ENCODE results near the gene MAN2B2.

Gene MAN2B2

GRCh38 chr4:6607368-6608055 is 32.5 kb downstream of the MAN2B2 start:
- Histone ChIP-seq H3K36me3 (ENCODE audit: control insufficient read depth, insufficient read depth, low read length) (peaks cover 10% of the 10 kb centered on the region), H3K27ac (ENCODE audit: low read depth, low read length) (no peak overlapping the region), H3K9me3 (ENCODE audit: control insufficient read depth, insufficient read depth, low read depth, low read length) (peaks cover 10% of the 10 kb centered on the region), H3K4me1 (ENCODE audit: control insufficient read depth, insufficient read depth, low read length) (no peaks in the 10 kb centered on the region), H3K4me3 (ENCODE audit: low read depth, low read length) (no peak overlapping the region), H3K27me3 (ENCODE audit: control insufficient read depth, insufficient read depth, low read length) (no peaks in the 10 kb centered on the region), H3K9ac (ENCODE audit: low read length) (no peak overlapping the region)

- no peaks in the 10 kb centered on the region for H3K27me3 ChIP-seq (ENCODE audit: control insufficient read depth, insufficient read depth, low read length)
- no peak overlapping the region for H3K27ac ChIP-seq (ENCODE audit: low read depth, low read length)
- H3K4me1 ChIP-seq (ENCODE audit: control insufficient read depth, insufficient read depth, low read length), result no peaks in the 10 kb centered on the region
- H3K9ac ChIP-seq (ENCODE audit: low read length), result no peak overlapping the region
- peaks cover 10% of the 10 kb centered on the region for H3K9me3 ChIP-seq (ENCODE audit: control insufficient read depth, insufficient read depth, low read depth, low read length)
- H3K4me3 ChIP-seq (ENCODE audit: low read depth, low read length), result no peak overlapping the region
- peaks cover 10% of the 10 kb centered on the region for H3K36me3 ChIP-seq (ENCODE audit: control insufficient read depth, insufficient read depth, low read length)
Observed at GRCh38 chr4:6608758-6609414, 33.9 kb downstream of the MAN2B2 start.

DNA sequence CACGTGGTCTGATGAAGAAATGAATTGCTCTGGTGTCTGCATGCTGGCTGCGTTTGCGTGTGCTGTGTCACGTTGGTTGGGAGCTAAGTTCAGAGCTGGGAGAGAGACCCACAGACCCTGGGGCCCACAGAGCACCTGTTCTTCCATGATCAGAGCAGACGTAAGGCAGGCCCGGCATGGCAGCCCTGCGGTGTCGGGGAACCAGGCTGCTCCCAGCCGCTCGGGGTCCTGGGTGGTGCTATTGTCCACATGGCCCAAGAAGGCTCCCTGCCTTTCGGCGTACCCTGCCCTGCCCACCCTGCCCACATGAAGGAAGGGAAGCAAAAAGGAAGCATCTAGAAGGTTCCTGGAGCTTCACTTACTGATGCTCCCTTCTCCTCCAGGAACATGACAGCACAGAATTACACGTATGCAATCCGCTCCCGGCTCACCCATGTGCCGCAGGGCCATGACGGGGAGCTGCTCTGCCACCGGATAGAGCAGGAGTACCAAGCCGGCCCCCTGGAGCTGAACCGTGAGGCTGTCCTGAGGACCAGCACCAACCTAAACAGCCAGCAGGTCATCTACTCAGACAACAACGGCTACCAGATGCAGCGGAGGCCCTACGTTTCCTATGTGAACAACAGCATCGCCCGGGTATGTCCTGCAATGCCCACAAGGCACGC is 34.6 kb downstream of the MAN2B2 start:
- no peaks in the 10 kb centered on the region for H3K4me1 ChIP-seq (ENCODE audit: control insufficient read depth, insufficient read depth, low read length)
- H3K9ac ChIP-seq (ENCODE audit: low read length), result no peak overlapping the region
- H3K36me3 ChIP-seq (ENCODE audit: control insufficient read depth, insufficient read depth, low read length), result peaks cover 10% of the 10 kb centered on the region
- no peak overlapping the region for H3K27ac ChIP-seq (ENCODE audit: low read depth, low read length)
- peaks cover 8% of the 10 kb centered on the region for H3K9me3 ChIP-seq (ENCODE audit: control insufficient read depth, insufficient read depth, low read depth, low read length)
- H3K27me3 ChIP-seq (ENCODE audit: control insufficient read depth, insufficient read depth, low read length), result no peaks in the 10 kb centered on the region
- H3K4me3 ChIP-seq (ENCODE audit: low read depth, low read length), result no peak overlapping the region

- Histone ChIP-seq H3K9ac (ENCODE audit: low read length) (no peak overlapping the region), H3K4me1 (ENCODE audit: control insufficient read depth, insufficient read depth, low read length) (no peaks in the 10 kb centered on the region), H3K36me3 (ENCODE audit: control insufficient read depth, insufficient read depth, low read length) (peaks cover under 1% of the 10 kb centered on the region), H3K27ac (ENCODE audit: low read depth, low read length) (no peak overlapping the region), H3K4me3 (ENCODE audit: low read depth, low read length) (no peak overlapping the region), H3K27me3 (ENCODE audit: control insufficient read depth, insufficient read depth, low read length) (no peaks in the 10 kb centered on the region), H3K9me3 (ENCODE audit: control insufficient read depth, insufficient read depth, low read depth, low read length) (no peaks in the 10 kb centered on the region)
Observed at GRCh38 chr4:6610856-6611430, 36.0 kb downstream of the MAN2B2 start.

DNA sequence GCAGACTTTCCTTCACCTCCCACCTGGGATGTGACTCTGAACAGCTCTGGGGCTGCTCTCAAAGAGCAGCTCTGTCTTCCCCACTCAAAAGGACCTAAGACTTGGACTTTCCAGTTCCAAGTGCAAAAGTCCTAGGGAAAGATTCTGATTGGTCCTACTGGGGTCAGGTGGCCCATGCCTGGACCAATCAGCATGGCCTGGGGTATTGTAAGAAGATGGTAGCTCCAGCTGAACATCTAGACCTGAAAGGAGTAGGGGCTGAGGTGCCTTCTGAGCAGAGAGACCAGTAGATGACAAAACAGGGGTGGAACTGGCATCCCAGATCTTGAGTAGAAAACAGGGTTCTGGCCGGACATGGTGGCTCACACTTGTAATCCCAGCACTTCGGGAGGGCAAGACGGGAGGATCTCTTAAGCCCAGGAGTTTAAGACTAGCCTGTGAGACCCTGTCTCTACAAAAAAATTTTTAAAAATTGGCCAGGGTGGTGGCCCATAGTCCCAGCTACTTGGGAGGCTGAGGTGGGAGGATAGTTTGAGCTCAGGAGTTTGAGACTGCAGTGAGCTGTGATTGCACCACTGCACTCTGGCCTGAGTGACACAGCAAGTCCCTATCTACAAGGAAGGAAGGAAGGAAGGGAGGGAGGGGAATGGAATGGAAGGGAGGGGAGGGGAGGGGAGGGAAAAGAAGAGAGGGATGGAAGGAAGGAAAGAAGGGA is 38.1 kb downstream of the MAN2B2 start:
- Histone ChIP-seq H3K27me3 (ENCODE audit: control insufficient read depth, insufficient read depth, low read length) (no peaks in the 10 kb centered on the region), H3K27ac (ENCODE audit: low read depth, low read length) (no peak overlapping the region), H3K36me3 (ENCODE audit: control insufficient read depth, insufficient read depth, low read length) (peaks cover 12% of the 10 kb centered on the region), H3K4me1 (ENCODE audit: control insufficient read depth, insufficient read depth, low read length) (no peaks in the 10 kb centered on the region), H3K9me3 (ENCODE audit: control insufficient read depth, insufficient read depth, low read depth, low read length) (0 out of 2 replicates have a peak, but pooled peaks cover 6% of the 10 kb centered on the region), H3K9ac (ENCODE audit: low read length) (no peak overlapping the region), H3K4me3 (ENCODE audit: low read depth, low read length) (no peak overlapping the region)

GRCh38 chr4:6613676-6614651 is 39.0 kb downstream of the MAN2B2 start:
- Histone ChIP-seq H3K4me3 (ENCODE audit: low read depth, low read length) (no peak overlapping the region), H3K36me3 (ENCODE audit: control insufficient read depth, insufficient read depth, low read length) (peaks cover 12% of the 10 kb centered on the region), H3K9me3 (ENCODE audit: control insufficient read depth, insufficient read depth, low read depth, low read length) (0 out of 2 replicates have a peak, but pooled peaks cover 6% of the 10 kb centered on the region), H3K4me1 (ENCODE audit: control insufficient read depth, insufficient read depth, low read length) (no peaks in the 10 kb centered on the region), H3K27me3 (ENCODE audit: control insufficient read depth, insufficient read depth, low read length) (no peaks in the 10 kb centered on the region), H3K27ac (ENCODE audit: low read depth, low read length) (no peak overlapping the region), H3K9ac (ENCODE audit: low read length) (no peak overlapping the region)

DNA sequence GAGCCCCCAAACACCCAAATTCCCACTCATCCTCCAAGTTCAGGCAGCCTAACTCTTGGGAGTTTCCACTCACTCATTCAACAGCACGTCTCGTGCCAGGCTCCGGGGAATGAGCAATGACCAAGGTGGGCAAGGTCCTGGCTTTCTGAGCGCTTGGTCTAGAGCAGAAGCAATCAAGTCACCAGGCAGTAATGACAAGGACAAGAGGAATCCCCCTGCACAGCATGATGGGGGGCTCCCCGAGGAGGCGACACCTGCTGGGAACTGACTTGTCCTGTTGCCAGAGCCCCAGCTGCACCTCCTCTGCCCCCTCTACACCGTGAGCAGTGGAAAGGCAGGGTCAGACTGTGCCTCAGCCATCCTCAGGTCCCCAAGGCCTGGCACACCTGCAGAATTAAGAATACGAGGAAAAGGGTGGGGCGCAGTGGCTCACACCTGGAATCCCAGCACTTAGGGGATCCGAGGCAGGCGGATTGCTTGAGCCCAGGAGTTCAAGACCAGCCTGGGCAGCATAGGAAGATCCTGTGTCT is 39.8 kb downstream of the MAN2B2 start:
- Histone ChIP-seq H3K4me1 (ENCODE audit: control insufficient read depth, insufficient read depth, low read length) (no peaks in the 10 kb centered on the region), H3K4me3 (ENCODE audit: low read depth, low read length) (no peak overlapping the region), H3K9me3 (ENCODE audit: control insufficient read depth, insufficient read depth, low read depth, low read length) (0 out of 2 replicates have a peak, but pooled peaks cover 6% of the 10 kb centered on the region), H3K9ac (ENCODE audit: low read length) (no peak overlapping the region), H3K27me3 (ENCODE audit: control insufficient read depth, insufficient read depth, low read length) (no peaks in the 10 kb centered on the region), H3K36me3 (ENCODE audit: control insufficient read depth, insufficient read depth, low read length) (peaks cover 12% of the 10 kb centered on the region), H3K27ac (ENCODE audit: low read depth, low read length) (no peak overlapping the region)

DNA sequence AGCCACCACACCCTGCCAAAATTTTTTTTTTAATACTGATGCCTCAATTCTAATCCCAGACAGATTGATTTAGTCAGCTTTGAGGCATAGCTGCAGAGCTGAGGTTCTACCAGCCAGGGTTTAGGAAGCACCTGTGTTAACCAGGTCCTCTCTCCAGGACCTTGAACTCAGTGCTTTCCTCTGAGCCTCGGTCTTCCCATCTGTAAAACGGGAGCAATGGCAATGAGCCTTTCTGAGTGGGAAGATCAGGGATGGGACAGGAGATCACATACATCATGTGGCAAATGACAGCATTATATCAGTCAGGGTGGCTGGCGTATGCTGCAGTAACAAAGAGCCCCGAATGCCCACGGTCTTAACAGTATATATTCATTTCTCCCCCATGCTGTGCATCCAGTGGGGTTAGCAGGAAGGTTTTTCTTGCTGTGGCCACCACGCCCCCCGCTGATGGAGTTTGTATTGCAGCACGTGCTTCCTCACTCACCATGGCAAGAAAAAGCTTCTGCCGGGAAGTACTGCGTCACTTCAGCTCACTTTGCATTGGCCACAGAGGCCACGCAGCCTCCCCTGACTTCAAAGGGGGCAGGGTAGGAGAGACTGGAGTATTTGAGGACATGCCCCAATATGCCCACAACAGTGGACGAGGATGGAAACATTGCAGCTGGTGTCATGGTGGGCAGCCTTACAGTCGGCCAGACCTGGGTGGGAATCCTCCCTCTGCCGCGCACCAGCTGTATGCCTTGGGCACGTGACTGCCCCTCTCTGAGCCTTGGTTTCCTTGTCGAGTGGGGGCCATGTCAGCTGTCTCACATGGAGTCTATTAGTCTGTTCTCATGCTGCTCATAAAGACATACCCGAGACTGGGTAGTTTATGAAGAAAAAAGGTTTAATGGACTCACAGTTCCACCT is 41.4 kb downstream of the MAN2B2 start:
- Histone ChIP-seq H3K9me3 (ENCODE audit: control insufficient read depth, insufficient read depth, low read depth, low read length) (0 out of 2 replicates have a peak, but pooled peaks cover 6% of the 10 kb centered on the region), H3K36me3 (ENCODE audit: control insufficient read depth, insufficient read depth, low read length) (peaks cover 12% of the 10 kb centered on the region), H3K4me3 (ENCODE audit: low read depth, low read length) (no peak overlapping the region)

GRCh38 chr4:6617246-6617645 is 42.3 kb downstream of the MAN2B2 start:
- Histone ChIP-seq H3K36me3 (ENCODE audit: control insufficient read depth, insufficient read depth, low read length) (peaks cover 12% of the 10 kb centered on the region), H3K4me1 (ENCODE audit: control insufficient read depth, insufficient read depth, low read length) (no peaks in the 10 kb centered on the region), H3K27me3 (ENCODE audit: control insufficient read depth, insufficient read depth, low read length) (no peaks in the 10 kb centered on the region), H3K9ac (ENCODE audit: low read length) (no peak overlapping the region), H3K4me3 (ENCODE audit: low read depth, low read length) (no peak overlapping the region), H3K27ac (ENCODE audit: low read depth, low read length) (no peak overlapping the region), H3K9me3 (ENCODE audit: control insufficient read depth, insufficient read depth, low read depth, low read length) (0 out of 2 replicates have a peak, but pooled peaks cover 6% of the 10 kb centered on the region)

More for the DNA sequence above, 41.4 kb downstream of the MAN2B2 start:
- Histone ChIP-seq H3K4me1 (ENCODE audit: control insufficient read depth, insufficient read depth, low read length) (no peaks in the 10 kb centered on the region), H3K27ac (ENCODE audit: low read depth, low read length) (no peak overlapping the region), H3K27me3 (ENCODE audit: control insufficient read depth, insufficient read depth, low read length) (no peaks in the 10 kb centered on the region), H3K9ac (ENCODE audit: low read length) (no peak overlapping the region)
